GM12872 (cell line): Measurements from ENCODE around the gene BDKRB1.

Experiments used
- TF ChIP-seq, protein P1 (sequence below): IDR thresholded peaks from 3 replicates; pipeline ENCODE4 v1.5.1; 2011; ENCODE audit warnings: low read depth, mild to moderate bottlenecking, low read length, moderate library complexity; ENCODE audit not compliant: insufficient read depth

Gene BDKRB1

DNA sequence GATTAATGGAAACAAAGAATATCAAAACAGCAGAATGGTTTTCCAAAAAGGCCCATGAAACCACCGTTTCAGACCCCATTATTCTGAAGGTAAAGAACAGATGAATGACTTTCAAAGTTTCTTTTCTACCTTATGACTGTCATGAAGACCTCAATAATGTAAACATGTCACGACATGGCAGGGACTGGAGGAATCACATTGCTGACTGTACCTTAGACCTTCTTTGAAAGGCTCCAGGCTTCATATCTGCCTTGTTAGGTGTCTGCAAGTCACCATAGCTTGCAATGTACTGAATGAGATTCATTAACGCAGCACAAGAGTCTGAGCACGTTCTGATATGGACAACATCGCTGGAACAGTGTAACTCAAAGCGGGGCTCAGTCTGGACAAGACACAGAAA lies 54.9 kb downstream of the BDKRB1 start:
- TF ChIP-seq, protein P1, sequence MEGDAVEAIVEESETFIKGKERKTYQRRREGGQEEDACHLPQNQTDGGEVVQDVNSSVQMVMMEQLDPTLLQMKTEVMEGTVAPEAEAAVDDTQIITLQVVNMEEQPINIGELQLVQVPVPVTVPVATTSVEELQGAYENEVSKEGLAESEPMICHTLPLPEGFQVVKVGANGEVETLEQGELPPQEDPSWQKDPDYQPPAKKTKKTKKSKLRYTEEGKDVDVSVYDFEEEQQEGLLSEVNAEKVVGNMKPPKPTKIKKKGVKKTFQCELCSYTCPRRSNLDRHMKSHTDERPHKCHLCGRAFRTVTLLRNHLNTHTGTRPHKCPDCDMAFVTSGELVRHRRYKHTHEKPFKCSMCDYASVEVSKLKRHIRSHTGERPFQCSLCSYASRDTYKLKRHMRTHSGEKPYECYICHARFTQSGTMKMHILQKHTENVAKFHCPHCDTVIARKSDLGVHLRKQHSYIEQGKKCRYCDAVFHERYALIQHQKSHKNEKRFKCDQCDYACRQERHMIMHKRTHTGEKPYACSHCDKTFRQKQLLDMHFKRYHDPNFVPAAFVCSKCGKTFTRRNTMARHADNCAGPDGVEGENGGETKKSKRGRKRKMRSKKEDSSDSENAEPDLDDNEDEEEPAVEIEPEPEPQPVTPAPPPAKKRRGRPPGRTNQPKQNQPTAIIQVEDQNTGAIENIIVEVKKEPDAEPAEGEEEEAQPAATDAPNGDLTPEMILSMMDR, result no peak
